A549 (cell line): ENCODE data around the gene ESRP2.

Experiments used
- CEBPB ChIP-seq, 2 experiments: fragments of >200 bp in 1 of 2; sonication (Bioruptor Twin) in 1 of 2; formaldehyde crosslinking in 1 of 2; IDR thresholded peaks; 2 replicates each; pipeline ENCODE4 v1.6.1; 2012 to 2016
- CTCF ChIP-seq: fragments of >200 bp; sonication (Bioruptor Twin); formaldehyde crosslinking; IDR thresholded peaks from 3 replicates; pipeline ENCODE4 v1.5.1; 2016
- HMGXB4 ChIP-seq: fragments of 250-450 bp; sonication (Bioruptor Pico); IDR thresholded peaks from 2 replicates; pipeline ENCODE4 v1.5.0; 2021; ENCODE audit warnings: mild to moderate bottlenecking, moderate library complexity, borderline replicate concordance
- POLR2A ChIP-seq: IDR thresholded peaks from 2 replicates; pipeline ENCODE4 v1.6.1; 2012; ENCODE audit warnings: mild to moderate bottlenecking, low read length
- RAD21 ChIP-seq, 2 experiments: fragments of >200 bp in 1 of 2; sonication (Bioruptor Twin) in 1 of 2; formaldehyde crosslinking in 1 of 2; IDR thresholded peaks in 1 of 2; conservative IDR thresholded peaks in 1 of 2; 2 replicates in 1 of 2; 3 replicates in 1 of 2; pipeline ENCODE4 v1.6.1; 2012 to 2018; ENCODE audit warnings: inconsistent platforms in 1 of 2
- TP53 ChIP-seq: fragments of 250-450 bp; sonication (Bioruptor Pico); IDR thresholded peaks from 2 replicates; pipeline ENCODE4 v1.5.0; 2021; ENCODE audit warnings: mild to moderate bottlenecking, moderate library complexity

- TF ChIP-seq CEBPB (IDR thresholded peaks at IDR 0.05) = no peak
- no peak for TF ChIP-seq CTCF
- no peak for TF ChIP-seq HMGXB4 (CRISPR knock-in tag)
- TF ChIP-seq POLR2A = no peak
- no peak for TF ChIP-seq RAD21 (conservative IDR thresholded peaks at IDR 0.05 in 1 of 2, IDR thresholded peaks at IDR 0.05 in 1 of 2)
- no peak for TF ChIP-seq TP53 (CRISPR knock-in tag)
Observed at GRCh38 chr16:68270353-68270752, 34.4 kb upstream of the ESRP2 start.
